WI38 (cell line): ENCODE results near the gene MYRIP.

Source experiments
- H3K4me3 ChIP-seq: 2 replicates; pipeline ENCODE4 v1.5.1; 2011; ENCODE audit warnings: low read depth, mild to moderate bottlenecking, control low read depth, low read length
- CTCF ChIP-seq: IDR thresholded peaks from 2 replicates; pipeline ENCODE4 v1.5.1; 2012; ENCODE audit warnings: low read depth, mild to moderate bottlenecking, control low read depth, low read length

Gene MYRIP

DNA sequence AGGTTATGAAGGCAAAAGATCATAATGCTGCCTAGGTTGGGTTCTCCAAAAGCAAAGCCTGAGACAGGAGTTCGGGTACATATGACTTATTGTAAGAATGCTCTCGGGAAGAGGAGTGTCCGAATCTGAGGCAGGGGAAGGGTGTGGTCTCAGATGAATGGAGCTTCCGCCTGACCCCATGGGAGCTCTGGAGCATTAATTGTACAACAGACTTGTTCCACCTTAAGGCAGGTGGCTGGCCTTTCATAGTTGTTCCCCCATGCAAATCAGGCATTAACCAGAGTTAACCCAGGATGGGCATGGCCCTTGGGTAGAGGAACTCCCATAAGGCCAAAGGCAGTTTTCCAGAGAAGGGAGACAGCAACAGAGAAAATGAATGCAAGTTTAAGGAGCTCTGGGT lies 170.6 kb downstream of the MYRIP start:
- no peak for TF ChIP-seq CTCF
- H3K4me3 ChIP-seq, result no peak overlapping the region

DNA sequence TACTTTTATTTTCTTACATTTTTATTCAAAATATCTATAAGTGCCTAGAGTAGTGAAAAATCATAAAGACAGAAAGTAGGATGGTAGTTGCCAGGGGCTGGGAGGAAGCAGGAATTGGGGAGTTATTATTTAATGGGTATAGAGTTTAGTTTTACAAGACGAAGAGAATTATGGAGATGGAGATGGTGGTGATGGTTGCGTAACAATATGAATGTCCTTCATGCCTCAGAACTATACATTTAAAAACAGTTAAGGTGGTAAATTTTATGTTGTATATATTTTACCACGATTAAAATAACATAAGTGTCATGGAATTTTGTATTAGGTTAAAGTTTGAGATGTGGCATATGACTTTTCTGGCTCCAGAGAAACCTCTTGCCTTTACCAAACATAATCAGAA lies 171.4 kb downstream of the MYRIP start:
- TF ChIP-seq CTCF, result no peak
- H3K4me3 ChIP-seq, result no peak overlapping the region

DNA sequence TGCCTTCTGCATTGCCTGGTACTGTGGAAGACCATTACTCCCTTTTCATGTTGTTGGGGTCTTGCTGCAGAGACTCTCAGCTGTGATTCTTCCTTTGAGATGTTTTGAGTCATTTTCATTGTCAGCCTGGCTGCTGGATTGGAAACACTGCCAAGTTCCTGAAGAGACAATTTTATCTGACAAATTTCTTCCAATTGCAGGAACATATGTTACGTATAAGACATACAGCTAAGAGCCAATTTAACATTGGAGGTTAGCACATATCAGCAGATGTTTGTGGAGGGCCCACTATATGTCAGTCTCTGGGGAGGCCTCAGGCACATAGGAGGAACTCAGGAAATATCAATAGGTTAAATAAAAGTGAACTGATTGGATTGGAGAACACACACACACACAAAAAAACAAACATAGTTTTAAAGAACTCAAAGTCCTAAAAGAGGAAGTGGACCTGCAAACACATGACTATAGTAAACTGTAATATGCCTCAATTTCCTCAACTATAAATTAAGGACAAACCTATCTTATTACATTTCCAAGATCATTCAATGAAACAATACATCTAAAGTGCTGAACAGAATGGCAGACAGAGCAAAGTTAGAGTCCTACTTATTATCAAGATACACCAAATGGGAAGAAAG lies 172.3 kb downstream of the MYRIP start:
- H3K4me3 ChIP-seq, result no peak overlapping the region
- TF ChIP-seq CTCF, result no peak

- no peak for TF ChIP-seq CTCF
- no peak overlapping the region for H3K4me3 ChIP-seq
Measured at GRCh38 chr3:39982665-39983357, 173.4 kb downstream of the MYRIP start.

GRCh38 chr3:39989746-39990145 lies 180.3 kb downstream of the MYRIP start:
- TF ChIP-seq CTCF, result no peak
- H3K4me3 ChIP-seq, result no peak overlapping the region

- H3K4me3 ChIP-seq, result no peak overlapping the region
- peak; percentile 28; the same call in 1 of the 2 replicates for TF ChIP-seq CTCF
Measured at GRCh38 chr3:39990532-39990931, 181.1 kb downstream of the MYRIP start.

GRCh38 chr3:40008796-40009195 lies 199.4 kb downstream of the MYRIP start:
- H3K4me3 ChIP-seq, result no peak overlapping the region
- no peak for TF ChIP-seq CTCF
